Activated T-helper 2 cell treated with anti-CD3 and anti-CD28 coated beads, Interferon-gamma antibody, Interleukin-2, Interleukin-4, amounts not matched to agents 10 μg/mL and 5 μg/mL and 100 μg/mL, durations not matched to agents 14 hours and 24 hours and 36 hours (primary cell): Measurements from ENCODE around the gene CHSY1. TPM values are rescaled to one million over a fixed set of nuclear protein-coding genes. Genes with fewer than 3 reads are reported as not detected.

Experiments
- DNase-seq: peaks from one replicate; pipeline ENCODE4 v3.0.0; 2021; ENCODE audit warnings: low spot score
- H3K27ac Mint-ChIP-seq: one replicate; pipeline ENCODE4 v1.8.0; 2021; ENCODE audit warnings: mixed read lengths
- H3K27me3 Mint-ChIP-seq: one replicate; pipeline ENCODE4 v1.8.0; 2021; ENCODE audit warnings: low read depth, mixed read lengths
- H3K36me3 Mint-ChIP-seq: one replicate; pipeline ENCODE4 v1.8.0; 2021; ENCODE audit warnings: low read depth, mixed read lengths
- H3K4me1 Mint-ChIP-seq: one replicate; pipeline ENCODE4 v1.8.0; 2021; ENCODE audit warnings: low read depth, mixed read lengths
- H3K4me3 Mint-ChIP-seq: one replicate; pipeline ENCODE4 v1.8.0; 2021; ENCODE audit warnings: low read depth, mild to moderate bottlenecking, moderate library complexity, mixed read lengths
- H3K9me3 Mint-ChIP-seq: one replicate; pipeline ENCODE4 v1.8.0; 2021; ENCODE audit warnings: mixed read lengths
- intact Hi-C: fragments of 100-400 bp; cut with micrococcal nuclease; formaldehyde crosslinking; loops from one replicate; pipeline ENCODE4 v1.15.1; 2023
- total RNA-seq: library from RNA; stranded (reverse); gene quantifications from 2 replicates; pipeline ENCODE4 v1.2.3, GENCODE V29; 2022

CHSY1 gene
- total RNA-seq, 1 donor from 2014 or later, result 52.2 TPM

GRCh38 chr15:101210058-101210457 lies 41.8 kb downstream of the CHSY1 start:
- no peak for DNase-seq
- no peaks in the 10 kb centered on the region for H3K9me3 Mint-ChIP-seq
- peaks cover 86% of the 10 kb centered on the region for H3K4me1 Mint-ChIP-seq
- no peak overlapping the region for H3K4me3 Mint-ChIP-seq
- no peaks in the 10 kb centered on the region for H3K27me3 Mint-ChIP-seq
- intact Hi-C loops, result no loop called here
- peak overlapping the region; percentile 61 for H3K27ac Mint-ChIP-seq
- H3K36me3 Mint-ChIP-seq, result peaks cover 54% of the 10 kb centered on the region

- intact Hi-C loops, result loop anchor here (10.0 kb wide), 1 partner anchor 615 kb away; no protein-coding TSS in a partner anchor
- Mint-ChIP-seq H3K9me3 (no peaks in the 10 kb centered on the region), H3K4me3 (no peak overlapping the region), H3K27me3 (no peaks in the 10 kb centered on the region), H3K4me1 (peaks cover 88% of the 10 kb centered on the region), H3K36me3 (peaks cover 50% of the 10 kb centered on the region), H3K27ac (peak overlapping the region; percentile 64)
- DNase-seq, result no peak
Measured at GRCh38 chr15:101209285-101209845, 42.5 kb downstream of the CHSY1 start.

GRCh38 chr15:101207867-101208288 lies 44.0 kb downstream of the CHSY1 start:
- peak overlapping the region; percentile 76 for H3K27ac Mint-ChIP-seq
- no peaks in the 10 kb centered on the region for H3K27me3 Mint-ChIP-seq
- DNase-seq, result no peak
- H3K4me3 Mint-ChIP-seq, result no peak overlapping the region
- H3K4me1 Mint-ChIP-seq, result peaks cover 85% of the 10 kb centered on the region
- H3K9me3 Mint-ChIP-seq, result no peaks in the 10 kb centered on the region
- intact Hi-C loops, result loop anchor here (2.0 to 10.0 kb wide), 2 partner anchors 39 to 613 kb away; no protein-coding TSS in a partner anchor
- peaks cover 60% of the 10 kb centered on the region for H3K36me3 Mint-ChIP-seq

- H3K27ac Mint-ChIP-seq, result peak overlapping the region; percentile 89
- no peaks in the 10 kb centered on the region for H3K9me3 Mint-ChIP-seq
- DNase-seq, result peak; percentile 68
- intact Hi-C loops, result loop anchor here (1.0 to 10.0 kb wide), 6 partner anchors 18 to 611 kb away; no protein-coding TSS in a partner anchor
- no peaks in the 10 kb centered on the region for H3K27me3 Mint-ChIP-seq
- peak overlapping the region; percentile 71 for H3K4me3 Mint-ChIP-seq
- peaks cover 48% of the 10 kb centered on the region for H3K36me3 Mint-ChIP-seq
- peaks cover 83% of the 10 kb centered on the region for H3K4me1 Mint-ChIP-seq
Measured at GRCh38 chr15:101206176-101206591, 45.7 kb downstream of the CHSY1 start.

GRCh38 chr15:101204739-101205535 lies 46.9 kb downstream of the CHSY1 start:
- intact Hi-C loops, result loop anchor here (10.0 kb wide), 1 partner anchor 610 kb away; no protein-coding TSS in a partner anchor
- Mint-ChIP-seq H3K27ac (peak overlapping the region; percentile 89), H3K4me3 (peak overlapping the region; percentile 71), H3K4me1 (peaks cover 86% of the 10 kb centered on the region), H3K27me3 (no peaks in the 10 kb centered on the region), H3K9me3 (no peaks in the 10 kb centered on the region), H3K36me3 (peaks cover 50% of the 10 kb centered on the region)
- DNase-seq, result no peak

GRCh38 chr15:101203607-101204189 lies 48.1 kb downstream of the CHSY1 start:
- no peaks in the 10 kb centered on the region for H3K27me3 Mint-ChIP-seq
- intact Hi-C loops, result loop anchor here (10.0 kb wide), 1 partner anchor 609 kb away; no protein-coding TSS in a partner anchor
- peak overlapping the region; percentile 89 for H3K27ac Mint-ChIP-seq
- no peak for DNase-seq
- H3K36me3 Mint-ChIP-seq, result peaks cover 45% of the 10 kb centered on the region
- H3K4me1 Mint-ChIP-seq, result peaks cover 86% of the 10 kb centered on the region
- peak overlapping the region; percentile 62 for H3K4me3 Mint-ChIP-seq
- H3K9me3 Mint-ChIP-seq, result no peaks in the 10 kb centered on the region

GRCh38 chr15:101203029-101203573 lies 48.7 kb downstream of the CHSY1 start:
- intact Hi-C loops, result loop anchor here (10.0 kb wide), 1 partner anchor 608 kb away; no protein-coding TSS in a partner anchor
- peak overlapping the region; percentile 89 for H3K27ac Mint-ChIP-seq
- peaks cover 50% of the 10 kb centered on the region for H3K36me3 Mint-ChIP-seq
- no peaks in the 10 kb centered on the region for H3K9me3 Mint-ChIP-seq
- DNase-seq, result no peak
- H3K4me1 Mint-ChIP-seq, result peaks cover 88% of the 10 kb centered on the region
- H3K27me3 Mint-ChIP-seq, result no peaks in the 10 kb centered on the region
- peak overlapping the region; percentile 62 for H3K4me3 Mint-ChIP-seq

- Mint-ChIP-seq H3K27me3 (no peaks in the 10 kb centered on the region), H3K27ac (peak overlapping the region; percentile 81), H3K36me3 (peaks cover 45% of the 10 kb centered on the region), H3K4me1 (peaks cover 81% of the 10 kb centered on the region), H3K4me3 (peak overlapping the region; percentile 32), H3K9me3 (no peaks in the 10 kb centered on the region)
- DNase-seq, result no peak
- intact Hi-C loops, result loop anchor here (10.0 kb wide), 1 partner anchor 607 kb away; no protein-coding TSS in a partner anchor
Measured at GRCh38 chr15:101201411-101202174, 50.3 kb downstream of the CHSY1 start.

- peaks cover 82% of the 10 kb centered on the region for H3K4me1 Mint-ChIP-seq
- peak overlapping the region; percentile 24 for H3K4me3 Mint-ChIP-seq
- intact Hi-C loops, result loop anchor here (10.0 kb wide), 1 partner anchor 605 kb away; no protein-coding TSS in a partner anchor
- H3K36me3 Mint-ChIP-seq, result peaks cover 39% of the 10 kb centered on the region
- H3K9me3 Mint-ChIP-seq, result no peaks in the 10 kb centered on the region
- H3K27ac Mint-ChIP-seq, result peak overlapping the region; percentile 94
- DNase-seq, result no peak
- no peaks in the 10 kb centered on the region for H3K27me3 Mint-ChIP-seq
Measured at GRCh38 chr15:101200181-101200580, 51.7 kb downstream of the CHSY1 start.

GRCh38 chr15:101198800-101199199 lies 53.0 kb downstream of the CHSY1 start:
- H3K4me1 Mint-ChIP-seq, result peaks cover 85% of the 10 kb centered on the region
- H3K36me3 Mint-ChIP-seq, result peaks cover 43% of the 10 kb centered on the region
- peak overlapping the region; percentile 94 for H3K27ac Mint-ChIP-seq
- no peaks in the 10 kb centered on the region for H3K27me3 Mint-ChIP-seq
- no peak for DNase-seq
- intact Hi-C loops, result loop anchor here (1.0 kb wide), 3 partner anchors 10 to 71 kb away; no protein-coding TSS in a partner anchor
- peak overlapping the region; percentile 61 for H3K4me3 Mint-ChIP-seq
- H3K9me3 Mint-ChIP-seq, result no peaks in the 10 kb centered on the region

- Mint-ChIP-seq H3K27me3 (no peaks in the 10 kb centered on the region), H3K27ac (peak overlapping the region; percentile 94), H3K9me3 (no peaks in the 10 kb centered on the region), H3K4me3 (no peak overlapping the region), H3K4me1 (peaks cover 85% of the 10 kb centered on the region), H3K36me3 (peaks cover 37% of the 10 kb centered on the region)
- DNase-seq, result no peak
- intact Hi-C loops, result no loop called here
Measured at GRCh38 chr15:101198031-101198575, 53.7 kb downstream of the CHSY1 start.
